IPS DF 6.9 (cell line): ENCODE data around the gene SFTPD.
"Not testable (repeated sequence)": the region's sequence is repeated elsewhere in the genome, so short reads cannot be mapped to it uniquely, and the experiment has no call there.

Source experiments
- DNase-seq: peaks from one replicate; pipeline ENCODE4 v3.0.0-alpha.2; 2013; ENCODE audit warnings: low read depth, low spot score
- H3K27ac ChIP-seq: one replicate; pipeline ENCODE4 v1.5.1; 2013; ENCODE audit warnings: low read length, control low read depth
- H3K27me3 ChIP-seq: 2 replicates; pipeline ENCODE4 v1.6.1; 2013; ENCODE audit warnings: mild to moderate bottlenecking, low read length; ENCODE audit not compliant: control insufficient read depth, insufficient read depth
- H3K36me3 ChIP-seq: 2 replicates; pipeline ENCODE4 v1.6.1; 2013; ENCODE audit warnings: low read length; ENCODE audit not compliant: control insufficient read depth, insufficient read depth
- H3K4me1 ChIP-seq: 2 replicates; pipeline ENCODE4 v1.6.1; 2013; ENCODE audit warnings: low read length; ENCODE audit not compliant: control insufficient read depth, insufficient read depth
- H3K4me3 ChIP-seq: 2 replicates; pipeline ENCODE4 v1.5.1; 2013; ENCODE audit warnings: mild to moderate bottlenecking, low read length
- H3K9me3 ChIP-seq: 2 replicates; pipeline ENCODE4 v1.6.1; 2013; ENCODE audit warnings: low read length, inconsistent platforms; ENCODE audit not compliant: control insufficient read depth, insufficient read depth
- WGBS: extraction: QIAGEN DNeasy Blood & Tissue Kit; methylation state at CpG from one replicate; pipeline ENCODE4 v1.1.7; 2013; ENCODE audit warnings: mixed read lengths, missing lambda C conversion rate; ENCODE audit not compliant: insufficient read length, insufficient coverage; 5-methylcytosine and 5-hydroxymethylcytosine counted together

Gene SFTPD

DNA sequence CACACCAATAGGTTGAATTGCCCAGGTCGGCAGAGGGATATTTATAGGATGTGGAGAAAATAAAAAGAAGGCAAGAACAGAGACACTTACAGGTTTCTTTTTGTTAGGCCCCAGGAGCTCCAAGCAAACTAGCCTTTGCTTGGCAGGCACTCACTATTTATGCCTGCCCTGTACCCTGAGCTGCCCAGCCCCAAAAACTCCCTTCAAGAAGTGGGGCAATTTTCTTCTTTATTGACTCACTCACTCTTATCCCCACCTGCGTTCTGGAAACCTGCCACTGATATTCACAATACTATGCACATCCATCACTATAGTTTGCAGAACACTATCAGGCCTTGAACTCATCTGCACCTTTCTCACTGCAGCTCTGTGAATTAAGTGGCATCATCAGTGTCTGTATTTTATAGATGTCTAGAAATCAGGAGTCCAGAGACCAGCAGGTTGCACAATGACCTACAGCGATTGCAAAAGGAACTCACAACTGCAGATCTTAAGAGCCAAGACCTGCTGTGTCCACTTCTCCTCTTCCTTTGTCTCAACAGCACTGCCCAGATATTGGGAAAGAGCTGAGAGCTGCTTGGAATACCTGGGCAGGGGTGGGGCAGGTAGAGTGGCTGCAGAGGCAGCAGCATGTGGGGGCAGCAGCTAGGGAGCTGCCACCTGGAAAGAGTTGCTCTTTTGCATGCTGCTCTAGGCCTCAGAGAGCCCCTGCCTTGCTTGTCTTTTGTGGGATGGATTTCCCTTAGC lies at the start of gene SFTPD:
Gene SFTPD (minus strand): TSS at position 130 of the 747 bp plus-strand sequence. CDS start 2,446 bp downstream, outside the sequence.
- DNase-seq: no peak
- WGBS: no CpG with 5 or more reads among the region's 3 CpGs
- Histone ChIP-seq H3K36me3 (no peaks in the 10 kb centered on the region), H3K4me1 (no peaks in the 10 kb centered on the region), H3K27ac (no peak within 1 kb of the TSS), H3K9me3 (peaks cover under 1% of the 10 kb centered on the region; the same call in 1 of the 2 replicates), H3K27me3 (no peaks in the 10 kb centered on the region), H3K4me3 (no peak within 1 kb of the TSS)

DNA sequence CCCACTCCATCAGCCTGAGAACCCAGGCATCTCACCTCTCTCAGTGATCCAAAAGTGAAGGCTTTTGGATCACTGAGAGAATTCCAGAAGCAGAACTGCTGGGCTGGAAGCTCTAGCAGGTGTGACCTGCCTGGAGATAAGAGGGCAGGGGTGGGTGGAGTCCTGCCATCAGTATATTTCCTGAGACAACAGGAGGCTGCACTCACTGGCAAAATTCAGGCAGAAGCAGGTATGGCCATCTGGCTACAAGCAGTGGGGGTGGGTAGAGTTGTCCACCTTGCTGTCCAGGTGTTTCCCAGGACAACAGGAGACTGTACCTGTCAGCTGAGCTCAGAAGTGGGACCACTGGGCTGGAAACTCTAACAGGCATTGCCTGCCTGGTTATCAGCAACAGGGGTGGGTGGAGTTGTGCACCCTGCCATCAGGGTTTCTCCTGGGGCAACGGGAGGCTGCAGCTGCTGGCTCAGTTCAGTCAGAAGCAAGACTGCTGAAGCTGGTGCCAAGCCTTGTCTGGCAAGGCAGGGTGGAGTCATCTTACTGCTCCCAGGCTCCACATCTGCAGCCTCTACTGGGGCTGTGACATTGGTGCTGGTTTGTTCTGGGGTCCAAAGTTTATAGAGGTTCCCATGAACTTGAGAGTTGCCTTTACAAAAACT lies 47.2 kb upstream of the SFTPD start:
- Histone ChIP-seq H3K4me1 (peaks cover 2% of the 10 kb centered on the region; the same call in 1 of the 2 replicates), H3K36me3 (no peaks in the 10 kb centered on the region), H3K27me3 (no peaks in the 10 kb centered on the region), H3K27ac (no peak overlapping the region), H3K9me3 (no peaks in the 10 kb centered on the region), H3K4me3 (no peak overlapping the region)
- WGBS: no CpG with 5 or more reads among the region's 1 CpG
- no peak for DNase-seq

DNA sequence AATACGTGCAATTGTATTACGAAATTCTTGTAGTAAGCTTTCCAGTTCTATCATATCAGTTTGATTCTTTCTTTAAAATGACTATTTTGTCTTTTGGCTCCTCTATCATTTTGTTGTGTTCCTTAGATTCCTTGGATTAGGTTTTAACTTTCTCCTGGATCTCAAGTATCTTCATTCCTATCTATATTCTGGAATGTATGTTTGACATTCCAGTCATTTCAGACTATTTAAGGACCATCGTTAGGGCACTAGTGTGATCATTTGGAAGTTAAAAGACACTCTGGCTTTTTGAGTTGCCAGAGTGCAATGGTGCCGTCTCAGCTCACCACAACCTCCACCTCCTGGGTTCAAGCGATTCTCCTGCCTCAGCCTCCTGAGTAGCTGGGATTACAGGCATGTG lies 45.7 kb upstream of the SFTPD start:
- WGBS: no CpG with 5 or more reads among the region's 5 CpGs
- no peaks in the 10 kb centered on the region for H3K9me3 ChIP-seq
- H3K36me3 ChIP-seq: no peaks in the 10 kb centered on the region
- H3K4me3 ChIP-seq: no peak overlapping the region
- H3K27me3 ChIP-seq: no peaks in the 10 kb centered on the region
- H3K4me1 ChIP-seq: peaks cover 2% of the 10 kb centered on the region; the same call in 1 of the 2 replicates
- no peak overlapping the region for H3K27ac ChIP-seq
- no peak for DNase-seq

DNA sequence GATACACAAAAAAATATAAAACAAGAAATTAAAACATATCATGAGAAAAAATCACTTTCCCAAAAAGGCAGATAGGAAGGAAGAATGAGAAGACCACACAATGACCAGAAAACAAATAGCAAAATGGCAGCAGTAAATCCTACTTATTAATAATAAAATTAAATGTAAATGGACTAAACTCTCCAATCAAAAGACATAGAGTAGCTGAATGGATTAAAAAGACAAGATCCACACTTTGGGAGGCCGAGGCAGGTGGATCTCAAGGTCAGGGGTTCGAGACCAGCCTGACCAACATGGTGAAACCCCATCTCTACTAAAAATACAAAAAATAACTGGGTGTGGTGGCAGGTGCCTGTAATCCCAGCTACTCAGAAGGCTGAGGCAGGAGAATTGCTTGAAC lies 39.3 kb upstream of the SFTPD start:
- WGBS: no CpG with 5 or more reads among the region's 2 CpGs
- not testable (repeated sequence) for H3K27ac ChIP-seq, DNase-seq, H3K4me1 ChIP-seq, H3K4me3 ChIP-seq, H3K27me3 ChIP-seq, H3K9me3 ChIP-seq, H3K36me3 ChIP-seq

DNA sequence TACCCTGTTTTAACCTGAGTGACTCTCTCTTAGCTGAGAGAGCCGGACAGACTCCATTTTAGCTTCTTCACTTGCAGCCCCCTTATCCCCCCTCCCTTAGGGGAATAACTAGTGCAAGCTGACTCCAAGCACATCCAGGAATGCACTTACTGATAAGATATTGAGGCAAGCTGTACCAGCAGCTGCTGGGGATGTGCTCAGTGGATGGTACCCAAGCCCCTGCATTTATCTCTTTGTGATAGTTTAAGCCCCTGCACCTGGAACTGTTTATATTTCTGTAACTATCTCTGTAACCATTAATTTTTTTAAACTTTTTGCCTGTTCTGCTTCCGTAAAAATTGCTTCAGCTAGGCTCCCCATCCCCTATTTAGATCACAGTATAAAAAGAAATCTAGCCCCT lies 37.8 kb upstream of the SFTPD start:
- H3K36me3 ChIP-seq, H3K4me3 ChIP-seq, DNase-seq, H3K27me3 ChIP-seq, H3K9me3 ChIP-seq, H3K27ac ChIP-seq, H3K4me1 ChIP-seq: not testable (repeated sequence)
- no CpG with 5 or more reads among the region's 2 CpGs for WGBS

DNA sequence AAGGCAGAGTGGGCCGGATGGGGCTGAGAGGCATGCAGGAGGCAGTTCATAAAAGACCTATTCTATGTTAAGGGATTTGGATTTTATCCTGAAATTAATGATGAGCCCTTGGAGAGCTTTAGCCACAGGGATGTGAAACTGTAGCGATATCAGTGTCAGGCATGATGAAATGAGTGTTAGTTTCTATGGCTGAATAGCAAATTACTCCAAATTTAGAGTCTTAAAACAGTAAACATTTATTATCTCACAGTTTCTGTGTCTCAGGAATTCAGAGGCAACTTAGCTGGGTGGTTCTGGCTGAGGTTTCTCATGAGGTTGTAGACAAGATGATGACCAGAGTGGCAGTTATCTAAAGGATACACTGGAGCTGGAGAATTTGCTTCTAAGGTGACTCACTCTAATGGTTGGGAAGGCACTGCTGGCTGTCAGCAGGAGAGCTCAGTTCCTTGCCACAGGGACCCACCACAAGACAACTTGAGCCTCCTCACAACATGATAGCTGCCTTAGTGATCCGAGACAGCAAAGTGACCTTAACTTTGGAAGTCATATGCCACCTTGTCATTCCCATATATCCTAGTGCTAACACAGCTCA lies 36.7 kb upstream of the SFTPD start:
- Histone ChIP-seq H3K36me3 (no peaks in the 10 kb centered on the region), H3K27me3 (peaks cover 1% of the 10 kb centered on the region; the same call in 1 of the 2 replicates), H3K4me3 (no peak overlapping the region), H3K9me3 (no peaks in the 10 kb centered on the region), H3K4me1 (peaks cover 4% of the 10 kb centered on the region; the same call in 1 of the 2 replicates), H3K27ac (no peak overlapping the region)
- DNase-seq: no peak
- no CpG with 5 or more reads among the region's 3 CpGs for whole genome bisulfite sequencing

DNA sequence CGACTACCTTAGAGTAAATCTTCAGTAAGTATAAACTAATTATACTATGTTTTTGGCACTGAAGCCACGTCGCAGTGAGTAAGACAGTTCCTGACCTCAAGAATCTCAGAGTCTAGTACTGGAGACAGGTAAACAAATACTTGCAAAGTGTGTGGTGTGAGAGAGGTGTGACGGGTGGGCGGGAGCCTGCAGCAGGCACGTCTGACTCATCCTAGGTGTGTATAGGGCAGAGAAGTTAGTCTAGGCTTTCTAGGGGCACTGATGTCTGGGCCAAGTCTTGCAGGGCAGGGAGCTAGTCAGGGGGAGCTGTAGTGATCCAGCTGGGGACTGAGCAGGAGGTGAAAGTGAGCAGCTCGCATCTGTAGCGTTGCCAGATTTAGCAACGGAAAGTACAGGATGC lies 35.9 kb upstream of the SFTPD start:
- Histone ChIP-seq H3K4me1 (peaks cover 4% of the 10 kb centered on the region; the same call in 1 of the 2 replicates), H3K27ac (no peak overlapping the region), H3K4me3 (no peak overlapping the region), H3K36me3 (no peaks in the 10 kb centered on the region), H3K27me3 (peaks cover 1% of the 10 kb centered on the region; the same call in 1 of the 2 replicates), H3K9me3 (no peaks in the 10 kb centered on the region)
- WGBS: no CpG with 5 or more reads among the region's 9 CpGs
- DNase-seq: no peak

DNA sequence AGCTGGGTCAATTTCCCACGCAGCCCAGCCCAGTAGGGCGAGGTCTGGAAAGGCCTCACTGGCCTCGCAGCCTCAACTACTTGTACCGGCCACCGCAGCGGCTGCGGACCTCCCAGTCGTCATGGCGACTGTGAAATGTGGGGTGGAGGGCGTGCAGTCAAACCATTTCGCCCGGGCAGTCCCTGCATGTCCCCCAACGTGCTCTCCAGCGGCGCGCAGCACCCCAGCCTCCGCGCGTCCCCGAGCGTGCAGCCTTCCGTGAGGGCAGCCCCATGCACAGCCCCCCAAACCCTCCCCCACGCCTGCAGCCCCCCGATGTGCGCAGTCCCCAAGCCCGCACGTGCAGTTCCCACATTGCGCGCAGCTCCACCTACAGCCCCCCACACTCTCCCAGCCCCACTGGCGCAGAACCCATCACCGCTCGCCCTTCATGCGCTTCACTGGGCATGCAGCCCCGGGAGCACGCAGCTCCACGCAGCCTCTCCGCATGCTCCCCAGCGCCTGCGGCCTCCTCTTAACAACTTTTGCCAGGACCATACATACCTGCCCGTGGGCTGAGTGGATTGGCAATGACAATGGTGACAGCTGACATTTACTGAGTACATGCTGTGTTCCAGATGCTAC lies 34.5 kb upstream of the SFTPD start:
- no peak overlapping the region for H3K4me3 ChIP-seq
- peaks cover 4% of the 10 kb centered on the region; the same call in 1 of the 2 replicates for H3K4me1 ChIP-seq
- H3K9me3 ChIP-seq: no peaks in the 10 kb centered on the region
- WGBS: no CpG with 5 or more reads among the region's 40 CpGs
- H3K36me3 ChIP-seq: no peaks in the 10 kb centered on the region
- DNase-seq: no peak
- no peak overlapping the region for H3K27ac ChIP-seq
- peaks cover 1% of the 10 kb centered on the region; the same call in 1 of the 2 replicates for H3K27me3 ChIP-seq

DNA sequence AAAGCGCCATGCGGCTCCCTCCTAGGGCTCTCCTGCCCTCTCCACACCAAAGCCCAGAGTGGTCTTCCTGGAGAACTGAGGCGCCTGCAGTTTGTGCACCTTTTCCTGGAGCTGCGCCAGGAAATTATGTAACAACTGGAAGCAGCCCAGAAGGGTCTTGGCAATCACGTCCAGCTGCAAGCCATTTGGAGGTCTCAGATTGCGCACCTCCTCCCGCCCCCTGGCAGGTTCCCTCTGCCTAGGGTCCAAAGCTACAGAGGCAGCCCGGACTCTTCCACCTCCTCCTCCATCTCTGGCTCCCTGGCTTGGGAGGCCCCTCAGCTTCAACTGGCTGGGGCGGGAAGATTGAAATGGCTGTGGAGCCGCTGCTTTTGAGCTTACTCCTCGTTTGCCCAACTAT lies 34.0 kb upstream of the SFTPD start:
- Histone ChIP-seq H3K9me3 (no peaks in the 10 kb centered on the region), H3K27me3 (peaks cover 1% of the 10 kb centered on the region; the same call in 1 of the 2 replicates), H3K36me3 (no peaks in the 10 kb centered on the region), H3K4me1 (peaks cover 4% of the 10 kb centered on the region; the same call in 1 of the 2 replicates), H3K4me3 (no peak overlapping the region), H3K27ac (no peak overlapping the region)
- WGBS: no CpG with 5 or more reads among the region's 11 CpGs
- no peak for DNase-seq

DNA sequence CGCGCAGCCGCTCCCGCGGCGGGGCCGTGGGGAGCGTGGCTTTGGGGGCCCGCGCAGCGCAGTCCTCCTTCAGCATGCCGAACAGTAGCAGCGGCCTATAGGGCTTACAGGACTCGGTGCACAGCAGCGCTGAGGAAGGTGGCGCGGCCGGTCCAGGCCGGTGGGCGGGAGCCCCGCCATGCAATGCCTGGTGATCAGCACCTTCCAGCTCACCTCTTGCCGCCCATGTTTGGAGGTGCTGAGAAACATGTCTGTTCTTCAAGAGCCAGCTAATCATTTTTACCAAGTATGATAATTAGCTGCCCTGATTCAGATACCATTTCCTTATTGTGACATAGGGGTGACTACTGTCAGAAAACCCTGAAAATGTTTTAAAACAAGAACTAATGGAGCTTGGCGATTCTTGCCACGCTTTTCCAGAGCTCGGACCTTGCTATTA lies 33.5 kb upstream of the SFTPD start:
- H3K27ac ChIP-seq: no peak overlapping the region
- no CpG with 5 or more reads among the region's 25 CpGs for WGBS
- peak overlapping the region; percentile 58; the same call in 1 of the 2 replicates for H3K4me3 ChIP-seq

More for the DNA sequence above, 33.5 kb upstream of the SFTPD start:
- no peaks in the 10 kb centered on the region for H3K36me3 ChIP-seq
- H3K9me3 ChIP-seq: no peaks in the 10 kb centered on the region
- DNase-seq: no peak
- peaks cover 4% of the 10 kb centered on the region; the same call in 1 of the 2 replicates for H3K4me1 ChIP-seq
- peaks cover 1% of the 10 kb centered on the region; the same call in 1 of the 2 replicates for H3K27me3 ChIP-seq
